Measurements from ENCODE around the gene PACRGL. TPM values are rescaled to one million over a fixed set of nuclear protein-coding genes. Genes with fewer than 3 reads are reported as not detected.

The PACRGL gene
- total RNA-seq, 1 experiment from 2014 or later = 13.5 TPM

DNA sequence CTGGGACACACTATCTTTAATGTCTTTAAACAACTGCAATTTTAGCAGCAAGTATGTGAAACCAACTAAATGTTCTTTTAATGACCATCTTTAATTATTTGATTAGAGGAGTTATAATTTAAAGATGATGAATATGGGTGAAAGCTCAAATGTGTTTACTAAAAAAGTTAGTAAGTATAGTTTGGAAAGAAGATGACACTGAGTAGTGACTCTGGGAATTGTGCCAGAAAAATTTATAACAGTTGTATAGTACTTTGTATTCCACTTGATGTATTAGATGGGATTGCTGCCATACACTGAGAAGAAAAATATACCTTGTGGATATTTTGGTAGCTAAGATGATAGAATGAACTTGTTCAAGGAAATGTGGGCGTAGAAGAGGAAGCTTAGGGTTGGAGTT lies 19.5 kb upstream of the PACRGL start:
- H3K4me3 Mint-ChIP-seq = no peak overlapping the region
- peaks cover 18% of the 10 kb centered on the region for H3K9me3 Mint-ChIP-seq
- DNase-seq (ENCODE audit: low spot score) (no peak), ATAC-seq (no peak)
- CTCF ChIA-PET = no interaction called here
- POLR2A ChIA-PET = interaction anchor here (0.6 kb wide), 1 partner anchor 253 kb away, joined by 5 read pairs; no protein-coding TSS in a partner anchor
- H3K27ac Mint-ChIP-seq = no peak overlapping the region
- H3K36me3 Mint-ChIP-seq = peaks cover 10% of the 10 kb centered on the region
- peaks cover 31% of the 10 kb centered on the region for H3K4me1 Mint-ChIP-seq
- H3K27me3 Mint-ChIP-seq (ENCODE audit: low read depth) = no peaks in the 10 kb centered on the region
- TF ChIP-seq ZNF138 (CRISPR knock-in tag; conservative IDR thresholded peaks at IDR 0.05) (no peak), ZNF219 (CRISPR knock-in tag; IDR thresholded peaks at IDR 0.05; ENCODE audit: borderline replicate concordance) (no peak), ZNF232 (CRISPR knock-in tag; IDR thresholded peaks at IDR 0.05) (no peak)
- TF ChIP-seq, protein P1, sequence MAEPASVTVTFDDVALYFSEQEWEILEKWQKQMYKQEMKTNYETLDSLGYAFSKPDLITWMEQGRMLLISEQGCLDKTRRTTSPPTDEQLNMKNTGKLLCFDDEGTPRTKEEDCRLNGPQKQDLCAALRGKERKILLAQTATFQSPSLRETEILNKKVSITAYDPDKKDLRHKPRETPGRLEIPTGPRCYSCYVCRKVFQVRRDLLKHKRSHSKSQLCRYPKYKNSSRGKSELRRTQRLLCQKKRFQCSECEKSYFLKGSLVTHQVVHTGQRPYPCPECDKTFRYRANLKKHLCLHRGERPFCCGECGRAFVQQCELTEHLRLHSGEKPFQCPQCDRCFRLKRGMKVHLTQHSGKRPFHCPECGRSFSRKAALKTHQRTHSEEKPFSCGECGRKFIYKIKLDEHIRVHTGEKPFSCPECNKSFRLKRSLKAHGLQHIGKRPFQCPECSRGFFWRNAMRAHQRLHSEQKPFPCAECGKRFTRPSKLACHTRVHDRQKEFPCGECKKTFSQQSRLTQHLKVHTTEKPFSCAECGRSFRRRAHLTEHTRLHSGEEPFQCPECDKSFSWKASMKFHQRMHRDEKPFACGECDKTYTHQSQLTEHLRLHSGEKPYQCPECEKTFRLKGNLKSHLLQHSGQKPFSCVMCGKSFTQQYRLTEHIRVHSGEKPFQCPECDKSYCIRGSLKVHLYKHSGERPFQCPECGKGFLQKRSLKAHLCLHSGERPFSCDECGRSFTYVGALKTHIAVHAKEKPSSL (CRISPR knock-in tag; conservative IDR thresholded peaks at IDR 0.05) = no peak
- TF ChIP-seq, protein P2, sequence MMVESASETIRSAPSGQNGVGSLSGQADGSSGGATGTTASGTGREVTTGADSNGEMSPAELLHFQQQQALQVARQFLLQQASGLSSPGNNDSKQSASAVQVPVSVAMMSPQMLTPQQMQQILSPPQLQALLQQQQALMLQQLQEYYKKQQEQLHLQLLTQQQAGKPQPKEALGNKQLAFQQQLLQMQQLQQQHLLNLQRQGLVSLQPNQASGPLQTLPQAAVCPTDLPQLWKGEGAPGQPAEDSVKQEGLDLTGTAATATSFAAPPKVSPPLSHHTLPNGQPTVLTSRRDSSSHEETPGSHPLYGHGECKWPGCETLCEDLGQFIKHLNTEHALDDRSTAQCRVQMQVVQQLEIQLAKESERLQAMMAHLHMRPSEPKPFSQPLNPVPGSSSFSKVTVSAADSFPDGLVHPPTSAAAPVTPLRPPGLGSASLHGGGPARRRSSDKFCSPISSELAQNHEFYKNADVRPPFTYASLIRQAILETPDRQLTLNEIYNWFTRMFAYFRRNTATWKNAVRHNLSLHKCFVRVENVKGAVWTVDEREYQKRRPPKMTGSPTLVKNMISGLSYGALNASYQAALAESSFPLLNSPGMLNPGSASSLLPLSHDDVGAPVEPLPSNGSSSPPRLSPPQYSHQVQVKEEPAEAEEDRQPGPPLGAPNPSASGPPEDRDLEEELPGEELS (CRISPR knock-in tag; IDR thresholded peaks at IDR 0.05) = no peak
- TF ChIP-seq, protein P3, sequence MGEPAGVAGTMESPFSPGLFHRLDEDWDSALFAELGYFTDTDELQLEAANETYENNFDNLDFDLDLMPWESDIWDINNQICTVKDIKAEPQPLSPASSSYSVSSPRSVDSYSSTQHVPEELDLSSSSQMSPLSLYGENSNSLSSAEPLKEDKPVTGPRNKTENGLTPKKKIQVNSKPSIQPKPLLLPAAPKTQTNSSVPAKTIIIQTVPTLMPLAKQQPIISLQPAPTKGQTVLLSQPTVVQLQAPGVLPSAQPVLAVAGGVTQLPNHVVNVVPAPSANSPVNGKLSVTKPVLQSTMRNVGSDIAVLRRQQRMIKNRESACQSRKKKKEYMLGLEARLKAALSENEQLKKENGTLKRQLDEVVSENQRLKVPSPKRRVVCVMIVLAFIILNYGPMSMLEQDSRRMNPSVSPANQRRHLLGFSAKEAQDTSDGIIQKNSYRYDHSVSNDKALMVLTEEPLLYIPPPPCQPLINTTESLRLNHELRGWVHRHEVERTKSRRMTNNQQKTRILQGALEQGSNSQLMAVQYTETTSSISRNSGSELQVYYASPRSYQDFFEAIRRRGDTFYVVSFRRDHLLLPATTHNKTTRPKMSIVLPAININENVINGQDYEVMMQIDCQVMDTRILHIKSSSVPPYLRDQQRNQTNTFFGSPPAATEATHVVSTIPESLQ (CRISPR knock-in tag; IDR thresholded peaks at IDR 0.05) = no peak

DNA sequence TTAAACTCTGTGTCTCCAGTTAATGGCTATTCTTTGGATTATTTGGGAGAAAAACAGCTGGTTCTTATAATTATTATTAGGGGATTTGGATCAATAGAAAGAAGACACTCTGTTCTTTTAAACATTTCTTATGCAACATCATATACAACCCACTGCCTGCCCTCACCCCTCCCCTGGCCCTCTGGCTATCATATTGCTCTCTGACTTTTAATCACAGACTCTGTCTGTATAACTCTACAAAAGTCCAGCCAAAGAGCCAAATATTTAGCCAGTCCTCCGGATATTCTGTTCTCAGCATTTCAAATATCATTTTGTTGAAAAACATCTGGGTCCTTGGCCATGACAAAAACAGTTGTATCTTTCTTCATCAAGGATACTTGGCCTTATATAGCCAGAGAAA lies 19.0 kb upstream of the PACRGL start:
- Mint-ChIP-seq H3K9me3 (peaks cover 18% of the 10 kb centered on the region), H3K27ac (no peak overlapping the region), H3K27me3 (ENCODE audit: low read depth) (no peaks in the 10 kb centered on the region), H3K36me3 (peaks cover 10% of the 10 kb centered on the region), H3K4me1 (peaks cover 26% of the 10 kb centered on the region), H3K4me3 (no peak overlapping the region)
- ATAC-seq (no peak), DNase-seq (ENCODE audit: low spot score) (no peak)
- TF ChIP-seq, protein P3 (CRISPR knock-in tag; IDR thresholded peaks at IDR 0.05) = no peak
- no peak for TF ChIP-seq CBFB (CRISPR knock-in tag; IDR thresholded peaks at IDR 0.05; ENCODE audit: low read depth)
- no peak for TF ChIP-seq GABPB1 (CRISPR knock-in tag; IDR thresholded peaks at IDR 0.05)
- TF ChIP-seq MXD4 (CRISPR knock-in tag; IDR thresholded peaks at IDR 0.05; ENCODE audit: borderline replicate concordance) = no peak
- TF ChIP-seq NR3C1 (CRISPR knock-in tag; conservative IDR thresholded peaks at IDR 0.05; ENCODE audit: low read depth) = no peak
- TF ChIP-seq, protein P4, sequence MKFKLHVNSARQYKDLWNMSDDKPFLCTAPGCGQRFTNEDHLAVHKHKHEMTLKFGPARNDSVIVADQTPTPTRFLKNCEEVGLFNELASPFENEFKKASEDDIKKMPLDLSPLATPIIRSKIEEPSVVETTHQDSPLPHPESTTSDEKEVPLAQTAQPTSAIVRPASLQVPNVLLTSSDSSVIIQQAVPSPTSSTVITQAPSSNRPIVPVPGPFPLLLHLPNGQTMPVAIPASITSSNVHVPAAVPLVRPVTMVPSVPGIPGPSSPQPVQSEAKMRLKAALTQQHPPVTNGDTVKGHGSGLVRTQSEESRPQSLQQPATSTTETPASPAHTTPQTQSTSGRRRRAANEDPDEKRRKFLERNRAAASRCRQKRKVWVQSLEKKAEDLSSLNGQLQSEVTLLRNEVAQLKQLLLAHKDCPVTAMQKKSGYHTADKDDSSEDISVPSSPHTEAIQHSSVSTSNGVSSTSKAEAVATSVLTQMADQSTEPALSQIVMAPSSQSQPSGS (CRISPR knock-in tag; IDR thresholded peaks at IDR 0.05; ENCODE audit: borderline replicate concordance, low read depth) = no peak
- TF ChIP-seq, protein P5, sequence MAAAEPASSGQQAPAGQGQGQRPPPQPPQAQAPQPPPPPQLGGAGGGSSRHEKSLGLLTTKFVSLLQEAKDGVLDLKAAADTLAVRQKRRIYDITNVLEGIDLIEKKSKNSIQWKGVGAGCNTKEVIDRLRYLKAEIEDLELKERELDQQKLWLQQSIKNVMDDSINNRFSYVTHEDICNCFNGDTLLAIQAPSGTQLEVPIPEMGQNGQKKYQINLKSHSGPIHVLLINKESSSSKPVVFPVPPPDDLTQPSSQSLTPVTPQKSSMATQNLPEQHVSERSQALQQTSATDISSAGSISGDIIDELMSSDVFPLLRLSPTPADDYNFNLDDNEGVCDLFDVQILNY (CRISPR knock-in tag; IDR thresholded peaks at IDR 0.05) = no peak
- no peak for TF ChIP-seq SMAD4 (CRISPR knock-in tag; IDR thresholded peaks at IDR 0.05)
- TF ChIP-seq, protein P6, sequence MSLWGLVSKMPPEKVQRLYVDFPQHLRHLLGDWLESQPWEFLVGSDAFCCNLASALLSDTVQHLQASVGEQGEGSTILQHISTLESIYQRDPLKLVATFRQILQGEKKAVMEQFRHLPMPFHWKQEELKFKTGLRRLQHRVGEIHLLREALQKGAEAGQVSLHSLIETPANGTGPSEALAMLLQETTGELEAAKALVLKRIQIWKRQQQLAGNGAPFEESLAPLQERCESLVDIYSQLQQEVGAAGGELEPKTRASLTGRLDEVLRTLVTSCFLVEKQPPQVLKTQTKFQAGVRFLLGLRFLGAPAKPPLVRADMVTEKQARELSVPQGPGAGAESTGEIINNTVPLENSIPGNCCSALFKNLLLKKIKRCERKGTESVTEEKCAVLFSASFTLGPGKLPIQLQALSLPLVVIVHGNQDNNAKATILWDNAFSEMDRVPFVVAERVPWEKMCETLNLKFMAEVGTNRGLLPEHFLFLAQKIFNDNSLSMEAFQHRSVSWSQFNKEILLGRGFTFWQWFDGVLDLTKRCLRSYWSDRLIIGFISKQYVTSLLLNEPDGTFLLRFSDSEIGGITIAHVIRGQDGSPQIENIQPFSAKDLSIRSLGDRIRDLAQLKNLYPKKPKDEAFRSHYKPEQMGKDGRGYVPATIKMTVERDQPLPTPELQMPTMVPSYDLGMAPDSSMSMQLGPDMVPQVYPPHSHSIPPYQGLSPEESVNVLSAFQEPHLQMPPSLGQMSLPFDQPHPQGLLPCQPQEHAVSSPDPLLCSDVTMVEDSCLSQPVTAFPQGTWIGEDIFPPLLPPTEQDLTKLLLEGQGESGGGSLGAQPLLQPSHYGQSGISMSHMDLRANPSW (CRISPR knock-in tag; conservative IDR thresholded peaks at IDR 0.05; ENCODE audit: low read depth) = no peak
- POLR2A ChIA-PET = no interaction called here
- CTCF ChIA-PET = no interaction called here
